Activated T-helper 1 cell treated with anti-CD3 and anti-CD28 coated beads, Interleukin-12 subunit alpha, Interleukin-12 subunit beta, Interleukin-2, Interleukin-4 antibody, amounts not matched to agents 30 ng/mL and 10 ng/mL and 1 ng/mL, durations not matched to agents 14 hours and 24 hours and 36 hours (primary cell): ENCODE data around the gene CFAP58. TPM values are rescaled to one million over a fixed set of nuclear protein-coding genes. Genes with fewer than 3 reads are reported as not detected.
A peak's percentile ranks its signal among the peaks of the same experiment; 100 is the strongest.

ENCODE experiments used
- DNase-seq: peaks from one replicate; pipeline ENCODE4 v3.0.0; 2021; ENCODE audit warnings: low spot score
- H3K27ac Mint-ChIP-seq: one replicate; pipeline ENCODE4 v1.8.0; 2021; ENCODE audit warnings: mild to moderate bottlenecking, mixed read lengths
- H3K27me3 Mint-ChIP-seq: one replicate; pipeline ENCODE4 v1.8.0; 2022; ENCODE audit warnings: mild to moderate bottlenecking, moderate library complexity, mixed read lengths; ENCODE audit not compliant: insufficient read depth
- H3K36me3 Mint-ChIP-seq: one replicate; pipeline ENCODE4 v1.8.0; 2021; ENCODE audit warnings: low read depth, mixed read lengths
- H3K4me1 Mint-ChIP-seq: one replicate; pipeline ENCODE4 v1.8.0; 2021; ENCODE audit warnings: low read depth, mixed read lengths
- H3K4me3 Mint-ChIP-seq: one replicate; pipeline ENCODE4 v1.8.0; 2021; ENCODE audit warnings: mild to moderate bottlenecking, moderate library complexity, mixed read lengths
- H3K9me3 Mint-ChIP-seq: one replicate; pipeline ENCODE4 v1.8.0; 2021; ENCODE audit warnings: mixed read lengths
- intact Hi-C: fragments of 100-400 bp; cut with micrococcal nuclease; formaldehyde crosslinking; loops from one replicate; pipeline ENCODE4 v1.15.1; 2024
- total RNA-seq: library from RNA; stranded (reverse); gene quantifications from 2 replicates; pipeline ENCODE4 v1.2.3, GENCODE V29; 2022

CFAP58 gene
- total RNA-seq, 1 donor from 2014 or later, result 0.08 TPM

DNA sequence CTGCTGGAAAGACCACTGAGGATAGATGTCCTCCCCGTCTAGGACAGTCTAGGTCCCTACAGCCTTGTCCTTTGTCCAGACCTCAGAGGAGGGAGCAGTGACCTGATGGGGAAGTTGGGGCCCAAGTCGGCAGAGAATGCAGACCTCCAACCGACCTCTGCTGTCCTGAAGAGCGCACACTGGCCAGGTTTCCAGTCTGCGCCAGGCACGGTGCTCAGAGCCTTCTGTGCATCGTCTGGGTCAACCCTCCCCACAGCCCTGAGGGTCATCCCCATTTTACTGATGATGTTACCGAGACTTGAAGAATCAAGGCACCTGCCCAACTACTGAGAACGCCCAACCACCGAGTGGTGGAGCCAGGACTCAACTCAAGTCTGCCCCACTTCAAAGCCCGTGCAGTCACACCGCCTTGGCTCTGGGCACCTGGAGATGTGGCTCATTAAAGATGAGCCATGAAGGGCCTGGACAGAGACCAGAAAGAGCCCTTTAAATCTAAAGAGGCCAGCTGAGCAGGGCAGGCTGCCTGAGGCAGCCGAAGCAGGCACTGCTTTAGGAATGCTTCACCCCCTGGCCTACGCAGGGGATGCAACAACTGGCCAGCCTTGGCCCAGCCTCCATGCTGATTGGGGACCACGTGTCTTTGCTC lies 19.8 kb upstream of the CFAP58 start:
- Mint-ChIP-seq H3K27me3 (peaks cover 2% of the 10 kb centered on the region), H3K4me3 (no peak overlapping the region), H3K27ac (peak overlapping the region; percentile 87), H3K4me1 (peaks cover 84% of the 10 kb centered on the region), H3K36me3 (peaks cover 21% of the 10 kb centered on the region), H3K9me3 (no peaks in the 10 kb centered on the region)
- intact Hi-C loops, result no loop called here
- no peak for DNase-seq

DNA sequence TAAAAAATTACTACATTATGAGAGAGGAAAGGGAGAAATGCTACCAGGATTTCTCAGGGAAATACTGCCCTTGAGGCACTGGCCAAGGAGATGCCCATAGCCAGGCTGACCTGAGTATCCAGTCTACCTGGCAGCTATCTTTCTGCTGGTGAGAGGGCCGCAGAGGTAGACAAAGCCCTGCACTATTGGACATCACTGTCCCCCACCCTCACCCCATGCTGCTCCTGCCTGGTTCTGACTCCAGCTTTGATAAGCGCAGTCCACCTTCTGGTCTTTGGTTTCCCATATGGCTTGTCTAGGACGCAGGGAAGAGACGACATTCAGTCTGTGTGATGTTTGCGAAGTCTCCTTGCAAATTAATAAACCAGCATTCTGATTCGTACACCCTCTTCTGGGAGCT lies 19.1 kb upstream of the CFAP58 start:
- no peak overlapping the region for H3K27ac Mint-ChIP-seq
- no peaks in the 10 kb centered on the region for H3K9me3 Mint-ChIP-seq
- peaks cover 84% of the 10 kb centered on the region for H3K4me1 Mint-ChIP-seq
- intact Hi-C loops, result no loop called here
- peaks cover 2% of the 10 kb centered on the region for H3K27me3 Mint-ChIP-seq
- H3K4me3 Mint-ChIP-seq, result no peak overlapping the region
- DNase-seq, result no peak
- H3K36me3 Mint-ChIP-seq, result peaks cover 21% of the 10 kb centered on the region

DNA sequence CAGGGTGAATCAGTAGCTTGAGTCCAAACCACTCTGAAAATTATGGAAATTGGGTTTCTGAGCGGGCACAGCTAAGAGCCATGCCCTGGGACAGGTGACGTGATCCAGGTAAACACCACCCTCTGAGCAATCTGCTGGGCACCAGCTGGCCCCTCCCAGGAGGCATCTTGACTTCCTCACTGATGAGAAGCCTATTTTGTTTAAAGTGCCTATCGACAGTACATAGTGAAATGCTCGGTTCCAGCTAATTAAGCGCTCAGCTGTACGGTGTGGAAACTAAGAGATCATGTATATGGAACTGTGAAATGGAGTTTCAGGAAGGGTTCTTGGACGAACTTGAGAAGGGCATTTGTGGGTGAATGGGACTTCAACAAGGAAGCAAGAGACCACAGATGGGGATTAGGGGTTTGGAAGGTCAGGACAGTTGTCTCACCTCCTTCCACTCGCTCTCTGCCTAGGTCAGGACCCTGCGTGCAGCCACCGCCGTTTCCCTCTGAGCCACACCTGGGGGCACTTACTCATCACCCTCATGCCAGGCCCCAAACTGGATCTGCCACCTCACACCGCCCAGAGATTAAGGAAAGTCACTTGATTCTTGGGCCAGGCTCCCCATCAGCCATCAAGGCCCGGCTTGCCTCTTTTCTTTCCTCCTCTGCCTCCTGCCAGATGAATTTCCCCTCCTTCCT lies 18.5 kb upstream of the CFAP58 start:
- intact Hi-C loops, result loop anchor here (5.0 kb wide), 1 partner anchor 423 kb away; no protein-coding TSS in a partner anchor
- peak overlapping the region; percentile 73 for H3K4me3 Mint-ChIP-seq

GRCh38 chr10:104336821-104337467 lies 16.7 kb upstream of the CFAP58 start:
- intact Hi-C loops, result loop anchor here (5.0 kb wide), 1 partner anchor 425 kb away; no protein-coding TSS in a partner anchor
- H3K27ac Mint-ChIP-seq, result peak overlapping the region; percentile 97
- H3K4me3 Mint-ChIP-seq, result peak overlapping the region; percentile 100
- H3K36me3 Mint-ChIP-seq, result peaks cover 10% of the 10 kb centered on the region
- DNase-seq, result no peak
- H3K4me1 Mint-ChIP-seq, result peaks cover 69% of the 10 kb centered on the region
- peaks cover 5% of the 10 kb centered on the region for H3K27me3 Mint-ChIP-seq
- no peaks in the 10 kb centered on the region for H3K9me3 Mint-ChIP-seq

More for the DNA sequence above, 18.5 kb upstream of the CFAP58 start:
- no peak overlapping the region for H3K27ac Mint-ChIP-seq
- DNase-seq, result no peak
- H3K27me3 Mint-ChIP-seq, result peaks cover 3% of the 10 kb centered on the region
- H3K4me1 Mint-ChIP-seq, result peaks cover 84% of the 10 kb centered on the region
- H3K9me3 Mint-ChIP-seq, result no peaks in the 10 kb centered on the region
- H3K36me3 Mint-ChIP-seq, result peaks cover 21% of the 10 kb centered on the region

DNA sequence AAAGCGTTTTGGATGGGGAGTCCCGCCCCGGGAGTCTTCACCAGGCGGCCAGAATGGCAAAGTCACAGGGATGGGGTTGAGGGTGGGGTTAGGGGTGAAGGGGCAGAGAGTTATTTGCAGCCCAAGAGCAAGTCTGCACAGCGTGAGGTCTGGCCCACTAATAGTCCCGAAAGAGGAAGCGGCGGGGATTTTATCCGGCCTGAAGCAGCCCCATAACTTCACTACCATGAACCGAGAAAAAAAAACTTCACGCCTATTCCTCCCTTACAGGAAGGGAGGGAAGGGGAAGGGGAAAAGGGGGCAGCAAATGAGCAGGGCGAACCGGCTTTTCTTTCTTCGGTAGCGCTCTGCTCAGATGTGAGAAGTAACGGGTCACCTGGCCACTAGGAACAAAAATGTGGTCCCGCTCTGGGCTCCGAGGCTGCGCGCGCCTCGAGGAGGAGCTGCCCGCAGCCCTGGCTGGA lies 16.1 kb upstream of the CFAP58 start:
- Mint-ChIP-seq H3K9me3 (no peaks in the 10 kb centered on the region), H3K27me3 (peaks cover 5% of the 10 kb centered on the region), H3K27ac (peak overlapping the region; percentile 97), H3K4me1 (peaks cover 63% of the 10 kb centered on the region), H3K4me3 (peak overlapping the region; percentile 100), H3K36me3 (peaks cover 9% of the 10 kb centered on the region)
- DNase-seq, result no peak
- intact Hi-C loops, result loop anchor here (5.0 kb wide), 1 partner anchor 425 kb away; no protein-coding TSS in a partner anchor

DNA sequence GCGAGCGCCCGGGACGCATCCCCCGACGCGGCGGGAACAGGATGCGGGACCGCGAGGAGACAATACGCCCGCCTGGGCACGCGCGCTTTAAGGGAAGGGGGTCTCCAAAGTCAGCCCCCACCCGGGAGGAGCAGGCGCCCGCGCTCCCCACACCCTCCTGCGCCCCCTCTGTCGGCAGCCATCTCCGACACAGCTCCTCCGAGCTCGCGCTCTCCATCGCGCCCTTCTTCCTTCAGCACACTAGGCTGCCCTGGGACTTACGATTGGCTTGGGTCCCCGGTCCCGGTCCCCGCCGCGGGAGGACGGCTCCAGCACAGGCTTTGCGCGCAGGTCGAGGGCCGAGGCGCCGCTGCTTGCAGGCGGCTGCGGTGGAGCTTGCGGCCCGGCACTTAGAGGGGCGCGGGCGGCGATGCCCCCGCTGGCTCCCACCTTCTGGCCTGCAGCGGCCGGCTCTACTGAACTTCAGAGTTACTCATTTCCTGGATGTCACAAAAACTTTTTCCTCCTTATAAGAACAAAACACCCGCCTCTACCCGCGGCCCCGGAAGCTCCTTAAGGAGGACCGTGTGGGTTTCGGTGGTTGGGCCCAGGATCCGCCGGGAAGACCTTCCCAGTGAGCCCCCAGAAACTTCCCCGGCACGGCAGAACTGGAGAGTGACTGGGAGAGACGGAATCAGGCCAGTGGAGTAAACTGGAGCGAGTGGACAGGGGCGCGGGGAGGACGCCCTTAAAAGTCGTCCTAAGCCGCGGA lies 15.5 kb upstream of the CFAP58 start, which contains the start of gene ITPRIP:
TSS of gene ITPRIP (minus strand) at position 481 of the 751 bp plus-strand sequence. CDS start 22,414 bp downstream, outside the sequence.
- H3K27ac Mint-ChIP-seq, result peak within 1 kb of the TSS; percentile 100
- intact Hi-C loops, result loop anchor here (1.0 to 5.0 kb wide), 7 partner anchors 9 to 426 kb away; partner anchors contain the start of genes CFAP43 and GSTO2
- H3K4me3 Mint-ChIP-seq, result peak within 1 kb of the TSS; percentile 100
- H3K27me3 Mint-ChIP-seq, result peaks cover 5% of the 10 kb centered on the region
- peak; percentile 68 for DNase-seq
- peaks cover 57% of the 10 kb centered on the region for H3K4me1 Mint-ChIP-seq
- peaks cover 5% of the 10 kb centered on the region for H3K36me3 Mint-ChIP-seq
- H3K9me3 Mint-ChIP-seq, result no peaks in the 10 kb centered on the region

DNA sequence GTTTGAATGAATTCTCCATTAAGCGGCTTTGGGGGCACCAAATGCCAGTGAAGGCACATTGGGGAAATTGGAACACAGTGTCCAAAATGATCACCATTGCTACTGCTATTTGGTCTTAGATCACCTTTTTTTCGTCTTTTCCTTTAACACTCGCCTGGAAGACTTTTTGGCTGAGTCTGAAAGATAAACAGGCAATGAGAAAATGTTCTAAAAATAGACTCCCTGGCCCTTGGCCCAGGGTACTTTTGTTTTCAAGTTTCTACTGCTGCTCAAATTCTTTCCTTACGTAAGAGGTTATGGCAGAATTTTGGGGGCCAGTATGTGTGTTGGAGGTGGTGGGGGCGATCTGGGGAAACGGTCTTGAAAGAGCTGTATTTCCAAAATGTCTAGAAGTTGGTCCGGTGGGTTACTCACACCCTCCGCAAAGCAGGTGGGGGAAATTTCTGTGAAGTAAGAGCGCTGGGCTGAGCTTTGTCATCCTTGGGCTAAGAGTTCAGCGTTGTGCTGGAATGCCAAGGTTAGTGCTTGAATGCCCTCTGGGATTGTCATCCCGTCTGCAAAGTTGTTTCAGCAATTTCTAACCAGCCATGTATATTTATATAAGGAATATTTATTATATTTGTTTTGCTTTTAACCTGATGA lies 14.0 kb upstream of the CFAP58 start:
- Mint-ChIP-seq H3K9me3 (no peaks in the 10 kb centered on the region), H3K4me3 (peak overlapping the region; percentile 100), H3K27ac (peak overlapping the region; percentile 100), H3K27me3 (peaks cover 5% of the 10 kb centered on the region), H3K4me1 (peaks cover 43% of the 10 kb centered on the region), H3K36me3 (peaks cover 3% of the 10 kb centered on the region)
- intact Hi-C loops, result loop anchor here (5.0 kb wide), 1 partner anchor 427 kb away; no protein-coding TSS in a partner anchor
- DNase-seq, result no peak

DNA sequence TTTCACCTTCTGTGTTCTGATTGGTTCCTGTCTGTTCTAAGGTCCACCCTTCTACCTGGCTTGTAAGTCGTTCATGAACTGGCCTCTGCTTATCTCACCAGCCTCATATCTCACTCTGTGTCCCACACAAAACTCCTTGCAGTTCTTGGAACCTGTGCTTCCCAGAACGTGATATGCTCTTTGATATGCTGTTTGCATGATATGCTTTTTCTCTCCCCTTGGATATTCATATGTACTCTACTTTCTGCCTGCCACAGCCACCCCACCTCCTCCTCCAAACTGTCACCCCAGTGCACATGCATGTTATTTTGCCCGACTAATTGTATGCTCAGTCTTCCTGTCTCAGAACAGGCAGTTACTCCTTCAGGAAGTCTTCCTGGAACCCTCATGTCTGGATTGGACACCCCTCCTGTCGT lies 13.5 kb upstream of the CFAP58 start:
- Mint-ChIP-seq H3K27me3 (peaks cover 5% of the 10 kb centered on the region), H3K4me1 (peaks cover 37% of the 10 kb centered on the region), H3K4me3 (peak overlapping the region; percentile 100), H3K9me3 (peaks cover 1% of the 10 kb centered on the region), H3K36me3 (peaks cover 3% of the 10 kb centered on the region), H3K27ac (peak overlapping the region; percentile 2)
- no peak for DNase-seq
- intact Hi-C loops, result no loop called here

DNA sequence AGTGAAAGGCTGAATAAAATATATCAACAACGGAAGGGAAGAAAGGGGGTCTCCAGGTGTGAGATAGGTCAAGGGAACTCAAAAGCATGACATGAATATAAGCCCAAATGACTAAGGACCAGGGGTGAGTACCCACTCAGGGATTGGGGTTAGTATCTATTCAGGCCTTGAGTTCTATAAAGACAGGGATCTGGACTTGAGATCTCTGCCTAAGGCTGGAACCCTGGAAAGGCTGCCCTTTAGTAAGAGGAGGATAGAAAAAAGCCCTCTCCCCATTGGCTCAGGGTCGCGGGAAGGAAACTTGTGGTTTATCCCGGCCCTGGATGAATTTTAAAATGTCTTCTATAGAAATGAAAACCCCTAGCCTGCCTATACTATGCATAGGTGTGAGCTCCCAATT lies 13.0 kb upstream of the CFAP58 start:
- peaks cover 6% of the 10 kb centered on the region for H3K9me3 Mint-ChIP-seq
- peaks cover 37% of the 10 kb centered on the region for H3K4me1 Mint-ChIP-seq
- no peak for DNase-seq
- H3K36me3 Mint-ChIP-seq, result peaks cover 7% of the 10 kb centered on the region
- intact Hi-C loops, result no loop called here
- no peak overlapping the region for H3K4me3 Mint-ChIP-seq
- peaks cover 5% of the 10 kb centered on the region for H3K27me3 Mint-ChIP-seq
- H3K27ac Mint-ChIP-seq, result no peak overlapping the region

GRCh38 chr10:104342941-104343411 lies 10.7 kb upstream of the CFAP58 start:
- no peak for DNase-seq
- Mint-ChIP-seq H3K27ac (no peak overlapping the region), H3K36me3 (peaks cover 4% of the 10 kb centered on the region), H3K9me3 (peaks cover 10% of the 10 kb centered on the region), H3K4me1 (peaks cover 26% of the 10 kb centered on the region), H3K4me3 (no peak overlapping the region), H3K27me3 (peaks cover 5% of the 10 kb centered on the region)
- intact Hi-C loops, result loop anchor here (2.0 kb wide), 1 partner anchor 14 kb away; no protein-coding TSS in a partner anchor

- intact Hi-C loops, result no loop called here
- Mint-ChIP-seq H3K36me3 (peaks cover 4% of the 10 kb centered on the region), H3K9me3 (peaks cover 10% of the 10 kb centered on the region), H3K4me1 (peaks cover 23% of the 10 kb centered on the region), H3K27ac (no peak overlapping the region), H3K4me3 (no peak overlapping the region), H3K27me3 (peaks cover 3% of the 10 kb centered on the region)
- no peak for DNase-seq
These were observed 9.4 kb upstream of the CFAP58 start for GRCh38 chr10:104344219-104344618.

GRCh38 chr10:104345515-104345914 lies 8.1 kb upstream of the CFAP58 start:
- Mint-ChIP-seq H3K36me3 (peaks cover 4% of the 10 kb centered on the region), H3K27ac (no peak overlapping the region), H3K4me3 (no peak overlapping the region), H3K4me1 (peaks cover 10% of the 10 kb centered on the region), H3K27me3 (no peaks in the 10 kb centered on the region), H3K9me3 (peaks cover 10% of the 10 kb centered on the region)
- intact Hi-C loops, result no loop called here
- DNase-seq, result no peak
